CD8-positive, alpha-beta memory T cell (primary cell): ENCODE measurements around the gene PC. TPM values are rescaled to one million over a fixed set of nuclear protein-coding genes. Genes with fewer than 3 reads are reported as not detected.

Experiments used
- CTCF ChIA-PET: fragments of 350-600 bp; sonication (Branson Sonifier 250); formaldehyde crosslinking; loops from one replicate; lab custom pipeline; 2021; ENCODE audit warnings: antibody characterized with exemption; lab: Charles Lee
- POLR2A ChIA-PET: fragments of 350-600 bp; sonication (Branson Sonifier 250); formaldehyde crosslinking; loops from one replicate; lab custom pipeline; 2021; ENCODE audit warnings: antibody characterized with exemption; lab: Charles Lee
- DNase-seq, 5 donors: peaks; one replicate each; pipeline versions ENCODE4 v3.0.0 to v3.0.0-alpha.2; 2020 to 2022; ENCODE audit warnings: mixed read lengths in 1 of 5
- H3K27ac ChIP-seq: one replicate; pipeline ENCODE4 v1.7.0; 2013; ENCODE audit warnings: low read depth, mild to moderate bottlenecking, low read length, moderate library complexity
- H3K27me3 ChIP-seq: 2 replicates; pipeline ENCODE4 v1.7.0; 2013; ENCODE audit warnings: low read length, mild to moderate bottlenecking; ENCODE audit not compliant: insufficient read depth, poor library complexity, severe bottlenecking
- H3K36me3 ChIP-seq: 2 replicates; pipeline ENCODE4 v1.7.0; 2013; ENCODE audit warnings: mild to moderate bottlenecking, low read length, moderate library complexity; ENCODE audit not compliant: insufficient read depth
- H3K4me1 ChIP-seq: 2 replicates; pipeline ENCODE4 v1.7.0; 2013; ENCODE audit warnings: mild to moderate bottlenecking, low read length, moderate library complexity; ENCODE audit not compliant: insufficient read depth
- H3K4me3 ChIP-seq: 2 replicates; pipeline ENCODE4 v1.7.0; 2013; ENCODE audit warnings: mild to moderate bottlenecking, low read length
- H3K9me3 ChIP-seq: 2 replicates; pipeline ENCODE4 v1.7.0; 2013; ENCODE audit warnings: mild to moderate bottlenecking, low read length
- H3K27ac Mint-ChIP-seq, 8 donors: one replicate each; pipeline ENCODE4 v1.8.0; 2020 to 2021; ENCODE audit warnings: mixed read lengths in 8 of 8, mild to moderate bottlenecking in 6 of 8, inconsistent platforms in 3 of 8, moderate library complexity in 3 of 8
- H3K27me3 Mint-ChIP-seq, 2 donors: one replicate each; pipeline ENCODE4 v1.8.0; 2020 to 2021; ENCODE audit warnings: mixed read lengths in 2 of 2, mild to moderate bottlenecking in 1 of 2, moderate library complexity in 1 of 2
- H3K36me3 Mint-ChIP-seq, 3 donors: one replicate each; pipeline ENCODE4 v1.8.0; 2020 to 2021; ENCODE audit warnings: mixed read lengths in 3 of 3, inconsistent platforms in 1 of 3, mild to moderate bottlenecking in 1 of 3
- H3K4me1 Mint-ChIP-seq, 3 donors: one replicate each; pipeline ENCODE4 v1.8.0; 2020 to 2021; ENCODE audit warnings: mixed read lengths in 3 of 3, inconsistent platforms in 1 of 3, mild to moderate bottlenecking in 1 of 3
- H3K4me3 Mint-ChIP-seq, 7 donors: one replicate each; pipeline ENCODE4 v1.8.0; 2020 to 2021; ENCODE audit warnings: mixed read lengths in 7 of 7, mild to moderate bottlenecking in 6 of 7, moderate library complexity in 4 of 7, inconsistent platforms in 2 of 7
- H3K9me3 Mint-ChIP-seq, 5 donors: one replicate each; pipeline ENCODE4 v1.8.0; 2020 to 2022; ENCODE audit warnings: mixed read lengths in 5 of 5, mild to moderate bottlenecking in 3 of 5, moderate library complexity in 2 of 5, inconsistent platforms in 1 of 5
- polyA plus RNA-seq: library from polyadenylated mRNA; unstranded; fragments of 300-500 nt; fragmentation: Illumina TruSeq; gene quantifications from one replicate; pipeline ENCODE4 v1.2.3, GENCODE V29; 2021
- total RNA-seq, 2 experiments: library from RNA; stranded (reverse); gene quantifications; one replicate each; pipeline ENCODE4 v1.2.3, GENCODE V29; 2021

The PC gene
- total and polyA plus RNA-seq, 3 experiments from 2014 or later, result 6.6 to 9.6 (median 8.9) TPM

- POLR2A ChIA-PET, result no interaction called here
- Mint-ChIP-seq H3K36me3 (no peaks in the 10 kb centered on the region), H3K9me3 (no peaks in the 10 kb centered on the region), H3K4me1 (no peaks in the 10 kb centered on the region), H3K27me3 (peaks cover 5 to 9% of the 10 kb centered on the region in 2 donors), H3K27ac (no peak overlapping the region), H3K4me3 (no peak overlapping the region)
- Histone ChIP-seq H3K4me3 (no peak overlapping the region), H3K36me3 (no peaks in the 10 kb centered on the region), H3K9me3 (no peaks in the 10 kb centered on the region), H3K4me1 (no peaks in the 10 kb centered on the region), H3K27me3 (no peaks in the 10 kb centered on the region), H3K27ac (no peak overlapping the region)
- DNase-seq, result peak in 1 of 5 donors; percentile 13
- CTCF ChIA-PET, result no interaction called here
Observed at GRCh38 chr11:66910016-66910415, 48.2 kb downstream of the PC start.

GRCh38 chr11:66909181-66909580 lies 49.0 kb downstream of the PC start:
- no peaks in the 10 kb centered on the region for H3K36me3 Mint-ChIP-seq
- peaks cover 5 to 9% of the 10 kb centered on the region in 2 donors for H3K27me3 Mint-ChIP-seq
- CTCF ChIA-PET, result no interaction called here
- peak in 1 of 5 donors; percentile 43 for DNase-seq
- Histone ChIP-seq H3K27me3 (no peaks in the 10 kb centered on the region), H3K27ac (no peak overlapping the region), H3K36me3 (no peaks in the 10 kb centered on the region), H3K4me1 (no peaks in the 10 kb centered on the region), H3K4me3 (no peak overlapping the region), H3K9me3 (no peaks in the 10 kb centered on the region)
- POLR2A ChIA-PET, result no interaction called here
- no peaks in the 10 kb centered on the region for H3K4me1 Mint-ChIP-seq
- no peak overlapping the region for H3K4me3 Mint-ChIP-seq
- H3K27ac Mint-ChIP-seq, result peak overlapping the region in 1 of 8 donors; percentile 44
- H3K9me3 Mint-ChIP-seq, result no peaks in the 10 kb centered on the region

GRCh38 chr11:66907751-66908630 lies 50.2 kb downstream of the PC start:
- CTCF ChIA-PET, result no interaction called here
- Mint-ChIP-seq H3K27ac (no peak overlapping the region), H3K4me3 (no peak overlapping the region), H3K4me1 (no peaks in the 10 kb centered on the region), H3K36me3 (no peaks in the 10 kb centered on the region), H3K9me3 (no peaks in the 10 kb centered on the region), H3K27me3 (peaks cover 5 to 9% of the 10 kb centered on the region in 2 donors)
- Histone ChIP-seq H3K9me3 (no peaks in the 10 kb centered on the region), H3K27me3 (no peaks in the 10 kb centered on the region), H3K4me1 (no peaks in the 10 kb centered on the region), H3K36me3 (no peaks in the 10 kb centered on the region), H3K27ac (no peak overlapping the region), H3K4me3 (no peak overlapping the region)
- DNase-seq, result peak in 1 of 5 donors; percentile 3
- POLR2A ChIA-PET, result no interaction called here

GRCh38 chr11:66906061-66906733 lies 52.0 kb downstream of the PC start:
- Mint-ChIP-seq H3K4me3 (no peak overlapping the region), H3K27ac (peak overlapping the region in 1 of 8 donors; percentile 51), H3K4me1 (no peaks in the 10 kb centered on the region), H3K36me3 (no peaks in the 10 kb centered on the region), H3K9me3 (no peaks in the 10 kb centered on the region), H3K27me3 (peaks cover 5 to 17% of the 10 kb centered on the region in 2 donors)
- Histone ChIP-seq H3K27ac (no peak overlapping the region), H3K27me3 (no peaks in the 10 kb centered on the region), H3K36me3 (no peaks in the 10 kb centered on the region), H3K4me3 (no peak overlapping the region), H3K4me1 (no peaks in the 10 kb centered on the region), H3K9me3 (no peaks in the 10 kb centered on the region)
- DNase-seq, result peak in 1 of 5 donors; percentile 25
- ChIA-PET POLR2A (no interaction called here), CTCF (no interaction called here)

GRCh38 chr11:66905631-66906030 lies 52.6 kb downstream of the PC start:
- no peaks in the 10 kb centered on the region for H3K9me3 ChIP-seq
- POLR2A ChIA-PET, result no interaction called here
- H3K27ac Mint-ChIP-seq, result no peak overlapping the region

GRCh38 chr11:66904981-66905521 lies 53.1 kb downstream of the PC start:
- Mint-ChIP-seq H3K9me3 (no peaks in the 10 kb centered on the region), H3K36me3 (no peaks in the 10 kb centered on the region), H3K4me3 (no peak overlapping the region), H3K27ac (no peak overlapping the region), H3K27me3 (peaks cover 5 to 17% of the 10 kb centered on the region in 2 donors), H3K4me1 (no peaks in the 10 kb centered on the region)
- ChIA-PET CTCF (no interaction called here), POLR2A (no interaction called here)
- no peak overlapping the region for H3K27ac ChIP-seq
- no peaks in the 10 kb centered on the region for H3K9me3 ChIP-seq
- no peaks in the 10 kb centered on the region for H3K27me3 ChIP-seq
- no peaks in the 10 kb centered on the region for H3K4me1 ChIP-seq
- H3K36me3 ChIP-seq, result no peaks in the 10 kb centered on the region
- peak in 1 of 5 donors; percentile 20 for DNase-seq
- H3K4me3 ChIP-seq, result no peak overlapping the region

More at GRCh38 chr11:66905631-66906030, 52.6 kb downstream of the PC start:
- Histone ChIP-seq H3K4me3 (no peak overlapping the region), H3K27me3 (no peaks in the 10 kb centered on the region), H3K4me1 (no peaks in the 10 kb centered on the region), H3K27ac (no peak overlapping the region), H3K36me3 (no peaks in the 10 kb centered on the region)
- no peaks in the 10 kb centered on the region for H3K4me1 Mint-ChIP-seq
- H3K27me3 Mint-ChIP-seq, result peaks cover 5 to 17% of the 10 kb centered on the region in 2 donors
- no peak for DNase-seq
- H3K4me3 Mint-ChIP-seq, result no peak overlapping the region
- CTCF ChIA-PET, result no interaction called here
- no peaks in the 10 kb centered on the region for H3K36me3 Mint-ChIP-seq
- H3K9me3 Mint-ChIP-seq, result no peaks in the 10 kb centered on the region

GRCh38 chr11:66904561-66904960 lies 53.6 kb downstream of the PC start:
- CTCF ChIA-PET, result no interaction called here
- Mint-ChIP-seq H3K9me3 (no peaks in the 10 kb centered on the region), H3K27me3 (peaks cover 5 to 15% of the 10 kb centered on the region in 2 donors), H3K4me3 (peak overlapping the region in 1 of 7 donors; percentile 44), H3K27ac (no peak overlapping the region), H3K36me3 (no peaks in the 10 kb centered on the region), H3K4me1 (no peaks in the 10 kb centered on the region)
- H3K4me3 ChIP-seq, result no peak overlapping the region
- no peak for DNase-seq
- H3K4me1 ChIP-seq, result no peaks in the 10 kb centered on the region
- no peaks in the 10 kb centered on the region for H3K9me3 ChIP-seq
- H3K27ac ChIP-seq, result no peak overlapping the region
- no peaks in the 10 kb centered on the region for H3K36me3 ChIP-seq
- H3K27me3 ChIP-seq, result no peaks in the 10 kb centered on the region
- POLR2A ChIA-PET, result no interaction called here

GRCh38 chr11:66904055-66904454 lies 54.1 kb downstream of the PC start:
- CTCF ChIA-PET, result no interaction called here
- no peaks in the 10 kb centered on the region for H3K4me1 ChIP-seq
- no peak overlapping the region for H3K27ac Mint-ChIP-seq

More at GRCh38 chr11:66904055-66904454, 54.1 kb downstream of the PC start:
- H3K4me1 Mint-ChIP-seq, result no peaks in the 10 kb centered on the region
- Histone ChIP-seq H3K9me3 (no peaks in the 10 kb centered on the region), H3K36me3 (no peaks in the 10 kb centered on the region), H3K27me3 (no peaks in the 10 kb centered on the region), H3K4me3 (no peak overlapping the region), H3K27ac (no peak overlapping the region)
- H3K4me3 Mint-ChIP-seq, result no peak overlapping the region
- H3K36me3 Mint-ChIP-seq, result no peaks in the 10 kb centered on the region
- H3K9me3 Mint-ChIP-seq, result no peaks in the 10 kb centered on the region
- no peak for DNase-seq
- H3K27me3 Mint-ChIP-seq, result peaks cover 5 to 12% of the 10 kb centered on the region in 2 donors
- POLR2A ChIA-PET, result no interaction called here
